Hematopoietic multipotent progenitor cell (in vitro differentiated cells): Measurements from ENCODE around the gene ZNF462. TPM values are rescaled to one million over a fixed set of nuclear protein-coding genes. Genes with fewer than 3 reads are reported as not detected.
"Not testable (repeated sequence)": the region's sequence is repeated elsewhere in the genome, so short reads cannot be mapped to it uniquely, and the experiment has no call there.

Experiments
- DNase-seq, 3 donors: peaks; one replicate each; pipeline ENCODE4 v3.0.0-alpha.2; 2011 to 2015; ENCODE audit warnings: low read depth in 2 of 3, low spot score in 2 of 3
- total RNA-seq: library from RNA; depleted of rRNA; stranded (reverse); fragments of >200 nt; gene quantifications from one replicate; pipeline ENCODE4 v1.2.3, GENCODE V29; 2012

Gene ZNF462
- 6.5 TPM for total RNA-seq

GRCh38 chr9:106862821-106863720 lies at the start of gene ZNF462:
Gene ZNF462, plus strand, starts transcription at chr9:106863166. Its CDS starts 60,218 bp downstream, at chr9:106923384.
- DNase-seq = peak in 2 of 3 donors; percentile 51 to 71

- DNase-seq = no peak
Observed at GRCh38 chr9:106816524-106816923, 46.4 kb upstream of the ZNF462 start.

DNA sequence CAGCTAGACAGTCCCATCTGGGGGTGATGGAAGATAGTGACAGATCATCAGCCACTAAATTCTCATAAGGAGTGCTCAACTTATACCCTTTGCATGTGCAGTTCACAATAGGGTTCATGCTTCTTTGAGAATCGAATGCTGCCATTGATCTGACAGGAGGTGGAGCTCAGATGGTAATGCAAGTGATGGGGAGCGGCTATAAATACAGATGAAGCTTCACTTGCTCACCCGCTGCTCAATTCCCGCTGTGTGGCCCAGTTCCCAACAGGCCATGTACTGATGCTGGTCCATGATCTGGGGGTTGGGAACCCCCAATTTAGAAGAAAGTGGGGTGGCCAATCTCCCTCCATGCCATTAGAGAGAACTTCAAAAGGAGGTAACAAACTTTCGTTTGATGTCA lies 44.9 kb upstream of the ZNF462 start:
- DNase-seq = no peak

GRCh38 chr9:106820866-106821265 lies 42.1 kb upstream of the ZNF462 start:
- DNase-seq = no peak

- no peak for DNase-seq
Observed at GRCh38 chr9:106828070-106828469, 34.9 kb upstream of the ZNF462 start.

GRCh38 chr9:106828965-106829364 lies 34.0 kb upstream of the ZNF462 start:
- DNase-seq = no peak

- DNase-seq = no peak
Observed at GRCh38 chr9:106829666-106830408, 33.1 kb upstream of the ZNF462 start.

DNA sequence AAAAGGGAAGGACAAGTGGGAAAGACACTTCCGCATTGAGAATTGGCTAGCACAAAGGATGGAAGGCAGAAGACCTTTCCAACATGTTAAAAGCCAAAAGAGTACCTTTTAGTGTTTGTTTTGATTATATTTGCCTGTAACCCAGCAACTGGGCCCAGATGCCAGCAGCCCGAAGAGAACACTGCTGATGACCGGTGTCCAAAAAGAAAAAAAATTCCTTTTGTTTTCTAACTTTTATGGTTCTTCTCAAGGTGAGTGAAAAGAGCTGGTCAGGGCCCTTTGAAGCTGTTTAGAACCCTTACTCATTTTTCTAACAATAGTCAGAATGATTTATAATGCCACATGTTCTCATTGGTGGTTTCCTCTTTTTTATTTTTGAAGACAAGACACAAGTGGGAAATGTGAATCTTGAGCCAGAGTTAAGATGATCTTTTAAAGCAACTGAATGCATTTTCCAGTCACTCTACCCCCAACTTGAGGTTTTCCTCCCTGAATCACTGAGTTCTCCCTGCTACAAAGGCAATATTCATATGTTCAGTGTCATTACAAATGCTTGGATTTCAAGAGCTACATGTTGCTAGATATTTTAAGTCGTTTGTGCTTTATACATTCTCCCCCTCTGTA lies 32.3 kb upstream of the ZNF462 start:
- DNase-seq = peak in 1 of 3 donors; percentile 33

- no peak for DNase-seq
Observed at GRCh38 chr9:106834888-106835287, 28.1 kb upstream of the ZNF462 start.

DNA sequence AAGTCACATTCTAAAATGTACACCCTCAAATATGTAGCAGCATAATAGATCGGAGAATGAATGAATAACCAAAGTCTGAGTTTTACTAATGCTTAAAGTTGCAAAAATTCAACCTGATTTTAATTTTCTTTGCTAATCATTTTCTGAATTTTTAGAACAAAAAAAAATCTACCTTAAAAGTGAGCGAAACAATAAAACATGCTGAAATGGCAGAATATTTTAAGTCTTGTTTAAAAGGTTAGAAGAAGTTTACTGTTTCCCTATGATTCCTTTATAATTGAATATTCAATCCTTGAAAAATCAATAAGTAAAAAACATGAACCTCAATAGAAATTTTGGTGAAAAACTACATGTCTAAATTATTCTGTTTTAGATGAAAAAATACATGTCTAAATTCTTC lies 27.1 kb upstream of the ZNF462 start:
- no peak for DNase-seq

- no peak for DNase-seq
Observed at GRCh38 chr9:106843371-106843770, 19.6 kb upstream of the ZNF462 start.

- DNase-seq = no peak
Observed at GRCh38 chr9:106846307-106846706, 16.7 kb upstream of the ZNF462 start.

DNA sequence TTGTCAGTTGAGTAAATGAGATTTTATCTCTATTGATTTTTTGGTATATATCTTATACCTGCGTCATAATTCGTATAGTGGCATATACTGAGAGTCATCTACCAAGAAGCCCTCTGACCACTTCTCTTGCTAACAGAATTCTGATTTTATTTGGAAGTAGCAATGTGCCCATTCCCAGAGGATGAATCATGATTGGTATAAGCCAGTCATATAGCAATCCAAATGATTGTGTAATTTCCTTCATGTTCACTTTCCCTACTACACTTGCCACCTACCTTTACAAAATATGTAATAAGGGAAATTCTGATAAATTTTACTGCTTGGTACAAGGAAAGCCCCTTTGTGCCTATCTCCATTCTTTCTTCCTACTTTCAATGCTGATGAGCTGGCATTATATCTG lies 16.1 kb upstream of the ZNF462 start:
- no peak for DNase-seq

DNA sequence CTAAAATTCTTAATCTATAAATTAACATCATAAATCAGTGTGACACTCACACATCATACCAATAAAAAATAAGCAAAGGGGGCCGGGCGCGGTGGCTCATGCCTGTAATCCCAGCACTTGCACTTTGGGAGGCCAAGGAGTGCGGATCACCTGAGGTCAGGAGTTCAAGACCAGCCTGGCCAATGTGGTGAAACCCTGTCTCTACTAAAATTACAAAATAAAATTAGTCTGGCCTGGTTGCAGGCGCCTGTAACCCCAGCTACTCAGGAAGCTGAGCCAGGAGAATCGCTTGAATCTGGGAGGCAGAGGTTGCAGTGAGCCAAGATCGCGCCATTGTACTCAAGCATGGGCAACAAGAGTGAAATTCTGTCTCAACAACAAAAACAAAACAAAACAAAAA lies 11.3 kb upstream of the ZNF462 start:
- DNase-seq = not testable (repeated sequence)

DNA sequence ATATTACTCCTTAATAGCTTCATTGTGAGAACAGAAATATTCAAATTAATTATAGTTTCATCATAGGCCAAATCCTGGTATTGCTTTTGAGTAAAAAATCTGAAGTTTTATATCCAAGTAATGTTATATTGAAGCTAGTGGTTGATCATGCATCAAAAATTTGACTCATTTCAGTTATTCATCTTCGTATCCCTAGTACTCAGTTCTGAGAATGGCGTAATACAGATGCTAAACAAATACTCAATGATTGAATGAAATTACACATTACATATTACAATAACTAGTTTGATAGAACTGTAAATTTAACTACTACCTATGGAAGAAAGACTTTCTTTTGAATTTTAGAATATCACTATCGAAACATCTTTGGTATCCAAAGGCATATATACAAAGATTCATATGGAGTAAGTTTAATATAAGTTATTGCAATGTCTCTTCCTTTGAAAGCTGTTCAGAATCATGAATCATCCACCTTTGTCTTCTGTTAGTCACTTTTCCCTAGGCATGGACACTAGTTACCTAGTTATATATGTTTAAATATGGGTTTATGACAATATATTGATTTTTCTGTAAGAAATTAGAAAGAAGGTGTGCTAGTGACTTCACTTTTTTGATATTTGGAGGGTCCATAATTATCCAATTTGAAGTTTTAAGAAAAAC lies 5.0 kb upstream of the ZNF462 start:
- no peak for DNase-seq

DNA sequence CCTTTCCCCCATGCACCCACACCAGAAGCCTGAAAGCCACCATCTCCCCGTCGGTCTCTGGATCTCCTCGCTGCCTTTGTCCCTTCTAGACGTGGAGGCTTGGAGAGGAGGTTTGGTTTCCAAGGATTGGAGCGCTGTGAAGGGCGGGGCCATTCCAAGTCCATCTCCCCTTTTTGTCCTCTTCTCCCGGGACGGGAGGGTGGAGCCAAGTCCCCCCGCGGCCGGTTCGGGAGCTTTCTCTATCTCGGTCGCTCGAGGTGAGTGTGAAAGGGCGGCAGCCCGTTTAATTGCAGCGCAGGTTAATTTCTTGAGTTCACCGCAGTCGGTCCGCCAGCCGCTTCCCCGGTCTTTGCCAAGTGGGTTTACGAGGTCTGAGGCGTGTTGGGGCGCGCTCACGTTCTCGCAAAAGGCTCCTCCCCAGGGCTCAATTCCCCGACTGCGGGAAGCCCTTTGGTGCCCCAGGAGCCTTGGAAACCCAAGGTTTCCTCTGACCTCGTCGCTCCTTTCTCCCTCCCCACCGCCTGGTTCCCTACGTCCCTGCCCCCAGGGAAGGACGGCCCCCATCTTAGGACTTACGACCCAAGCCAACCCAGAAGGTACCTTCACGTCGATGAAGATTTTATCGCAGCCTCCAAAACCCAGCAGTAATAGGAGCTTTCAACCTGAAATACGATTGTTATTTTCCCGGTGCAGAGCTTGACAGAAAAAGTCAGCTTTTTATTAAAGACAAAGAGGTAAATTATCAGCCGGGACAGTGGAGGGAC lies 2.8 kb upstream of the ZNF462 start:
- DNase-seq = peak in 1 of 3 donors; percentile 35

- peak in 1 of 3 donors; percentile 12 for DNase-seq
Observed at GRCh38 chr9:106860721-106861639, 2.0 kb upstream of the ZNF462 start.

DNA sequence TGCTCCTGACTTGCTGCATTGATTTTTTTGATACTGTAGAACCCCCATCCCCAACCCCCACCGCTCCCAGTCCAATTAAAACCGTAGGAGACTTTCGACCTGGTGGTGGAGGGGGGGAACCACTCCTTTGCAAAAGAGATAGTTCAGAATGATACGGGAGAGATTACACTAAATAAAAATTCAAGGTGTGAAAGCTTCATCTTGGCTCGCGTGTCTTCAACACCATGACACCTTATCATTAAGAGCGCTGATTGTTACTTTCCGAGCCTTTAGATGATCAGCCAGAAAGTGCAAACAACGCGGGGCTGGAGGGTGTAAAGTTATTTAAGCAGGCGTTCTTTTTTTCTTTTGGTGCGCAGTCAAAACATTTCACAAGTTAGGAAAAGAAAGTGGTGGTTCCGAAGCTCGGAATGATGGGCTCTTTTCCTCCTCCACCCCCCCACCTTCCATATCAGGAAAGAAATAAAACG lies 1.3 kb upstream of the ZNF462 start:
- peak in 1 of 3 donors; percentile 20 for DNase-seq
